Measurements from ENCODE around the gene TULP3. TPM values are rescaled to one million over a fixed set of nuclear protein-coding genes. Genes with fewer than 3 reads are reported as not detected.
A peak's percentile ranks its signal among the peaks of the same experiment; 100 is the strongest.

The TULP3 gene
- total and polyA plus RNA-seq, 2 donors (not counting 1 experiment from before 2014, with no cell fraction given): 39.3 to 47.0 TPM

- no peaks in the 10 kb centered on the region for H3K9me3 ChIP-seq (ENCODE audit: control insufficient read depth, insufficient read depth, low read depth, low read length)
- TF ChIP-seq EZH2 (IDR thresholded peaks at IDR 0.05; ENCODE audit: low read length, missing control alignments) (no peak), CTCF (conservative IDR thresholded peaks at IDR 0.05 in 1 of 2, IDR thresholded peaks at IDR 0.05 in 1 of 2; ENCODE audit: low read depth in 1 of 2, low read length in 2 of 2) (no peak)
- H3K36me3 ChIP-seq (ENCODE audit: control insufficient read depth, insufficient read depth, low read length): peaks cover 1% of the 10 kb centered on the region
- H3K4me3 ChIP-seq (replicated peaks in 1 of 4; ENCODE audit: control extremely low read depth in 1 of 4, insufficient read depth in 1 of 4, low read depth in 3 of 4, low read length in 4 of 4): no peak overlapping the region
- H2AFZ ChIP-seq (ENCODE audit: low read length): no peak overlapping the region
- no peaks in the 10 kb centered on the region for H3K4me1 ChIP-seq (ENCODE audit: control insufficient read depth, extremely low read depth, insufficient read depth, low read length)
- H3K4me2 ChIP-seq (ENCODE audit: extremely low read depth, insufficient read depth, low read length): no peak overlapping the region
- H3K27ac ChIP-seq (ENCODE audit: insufficient read depth, low read length): no peak overlapping the region
- peak in 1 of 2 donors; percentile 16 for DNase-seq (ENCODE audit: low read depth in 2 of 2)
- no peaks in the 10 kb centered on the region for H4K20me1 ChIP-seq (ENCODE audit: control insufficient read depth, extremely low read depth, insufficient read depth, low read length)
- no peaks in the 10 kb centered on the region for H3K79me2 ChIP-seq (ENCODE audit: control insufficient read depth, insufficient read depth, low read length)
- H3K9ac ChIP-seq (ENCODE audit: insufficient read depth, low read length): no peak overlapping the region
- H3K27me3 ChIP-seq (ENCODE audit: control insufficient read depth, insufficient read depth, low read length): no peaks in the 10 kb centered on the region
Measured at GRCh38 chr12:2976581-2976996, 85.9 kb downstream of the TULP3 start.

GRCh38 chr12:2977776-2978175 is 87.1 kb downstream of the TULP3 start:
- Histone ChIP-seq H3K79me2 (ENCODE audit: control insufficient read depth, insufficient read depth, low read length) (no peaks in the 10 kb centered on the region), H2AFZ (ENCODE audit: low read length) (no peak overlapping the region), H3K4me2 (ENCODE audit: extremely low read depth, insufficient read depth, low read length) (no peak overlapping the region), H3K4me1 (ENCODE audit: control insufficient read depth, extremely low read depth, insufficient read depth, low read length) (no peaks in the 10 kb centered on the region), H3K4me3 (replicated peaks in 1 of 4; ENCODE audit: control extremely low read depth in 1 of 4, insufficient read depth in 1 of 4, low read depth in 3 of 4, low read length in 4 of 4) (no peak overlapping the region), H4K20me1 (ENCODE audit: control insufficient read depth, extremely low read depth, insufficient read depth, low read length) (no peaks in the 10 kb centered on the region), H3K27me3 (ENCODE audit: control insufficient read depth, insufficient read depth, low read length) (no peaks in the 10 kb centered on the region), H3K9ac (ENCODE audit: insufficient read depth, low read length) (no peak overlapping the region), H3K9me3 (ENCODE audit: control insufficient read depth, insufficient read depth, low read depth, low read length) (no peaks in the 10 kb centered on the region), H3K36me3 (ENCODE audit: control insufficient read depth, insufficient read depth, low read length) (peaks cover 1% of the 10 kb centered on the region), H3K27ac (ENCODE audit: insufficient read depth, low read length) (no peak overlapping the region)
- TF ChIP-seq CTCF (conservative IDR thresholded peaks at IDR 0.05 in 1 of 2, IDR thresholded peaks at IDR 0.05 in 1 of 2; ENCODE audit: low read depth in 1 of 2, low read length in 2 of 2): no peak
- no peak for TF ChIP-seq EZH2 (IDR thresholded peaks at IDR 0.05; ENCODE audit: low read length, missing control alignments)
- no peak for DNase-seq (ENCODE audit: low read depth in 2 of 2)

- H4K20me1 ChIP-seq (ENCODE audit: control insufficient read depth, extremely low read depth, insufficient read depth, low read length): no peaks in the 10 kb centered on the region
- no peaks in the 10 kb centered on the region for H3K79me2 ChIP-seq (ENCODE audit: control insufficient read depth, insufficient read depth, low read length)
- no peaks in the 10 kb centered on the region for H3K4me1 ChIP-seq (ENCODE audit: control insufficient read depth, extremely low read depth, insufficient read depth, low read length)
- TF ChIP-seq EZH2 (IDR thresholded peaks at IDR 0.05; ENCODE audit: low read length, missing control alignments) (no peak), CTCF (conservative IDR thresholded peaks at IDR 0.05 in 1 of 2, IDR thresholded peaks at IDR 0.05 in 1 of 2; ENCODE audit: low read depth in 1 of 2, low read length in 2 of 2) (no peak)
- H3K4me3 ChIP-seq (replicated peaks in 1 of 4; ENCODE audit: control extremely low read depth in 1 of 4, insufficient read depth in 1 of 4, low read depth in 3 of 4, low read length in 4 of 4): no peak overlapping the region
- H3K9ac ChIP-seq (ENCODE audit: insufficient read depth, low read length): no peak overlapping the region
- no peak overlapping the region for H3K4me2 ChIP-seq (ENCODE audit: extremely low read depth, insufficient read depth, low read length)
- peaks cover 1% of the 10 kb centered on the region for H3K36me3 ChIP-seq (ENCODE audit: control insufficient read depth, insufficient read depth, low read length)
- no peaks in the 10 kb centered on the region for H3K9me3 ChIP-seq (ENCODE audit: control insufficient read depth, insufficient read depth, low read depth, low read length)
- H3K27me3 ChIP-seq (ENCODE audit: control insufficient read depth, insufficient read depth, low read length): no peaks in the 10 kb centered on the region
- DNase-seq (ENCODE audit: low read depth in 2 of 2): no peak
- H3K27ac ChIP-seq (ENCODE audit: insufficient read depth, low read length): no peak overlapping the region
- no peak overlapping the region for H2AFZ ChIP-seq (ENCODE audit: low read length)
Measured at GRCh38 chr12:2979806-2980205, 89.1 kb downstream of the TULP3 start.
